Right hindlimb (tissue), 1 donor: ENCODE data around the gene CCDC195.
A peak's percentile ranks its signal among the peaks of the same experiment; 100 is the strongest.

ENCODE experiments used
- DNase-seq: peaks from one replicate; pipeline ENCODE4 v3.0.0-alpha.2; 2018

CCDC195 gene, protein sequence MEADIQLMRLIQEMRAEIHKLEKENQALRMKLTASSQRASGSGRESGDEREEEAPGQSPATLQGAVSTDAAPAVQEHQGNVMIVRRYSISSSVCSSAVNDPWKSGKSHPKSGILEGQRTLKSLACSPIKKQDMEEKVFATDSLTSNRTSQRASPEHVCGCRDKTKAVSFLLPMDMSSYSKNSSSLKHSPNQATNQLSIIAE

DNA sequence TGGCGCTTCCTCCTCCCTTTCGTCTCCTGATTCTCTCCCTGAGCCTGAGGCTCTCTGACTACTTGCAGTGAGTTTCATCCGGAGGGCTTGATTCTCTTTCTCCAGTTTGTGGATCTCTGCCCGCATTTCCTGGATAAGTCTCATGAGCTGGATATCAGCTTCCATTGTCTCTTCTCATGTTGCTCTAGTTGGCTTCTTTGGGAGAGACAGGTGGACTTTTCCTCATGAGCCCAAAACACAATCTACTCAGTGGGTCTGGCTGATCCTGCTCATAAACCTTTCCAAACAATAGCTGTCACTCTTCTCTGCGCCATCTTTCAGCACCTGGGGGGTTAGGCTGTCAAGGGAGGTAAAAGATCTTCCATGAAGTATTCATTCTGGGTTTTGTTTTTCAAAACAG, at the start of gene CCDC195:
Gene CCDC195 (minus strand): TSS at position 165 of the 400 bp plus-strand sequence. CDS start 0 bp downstream, at position 165.
- no peak for DNase-seq

DNA sequence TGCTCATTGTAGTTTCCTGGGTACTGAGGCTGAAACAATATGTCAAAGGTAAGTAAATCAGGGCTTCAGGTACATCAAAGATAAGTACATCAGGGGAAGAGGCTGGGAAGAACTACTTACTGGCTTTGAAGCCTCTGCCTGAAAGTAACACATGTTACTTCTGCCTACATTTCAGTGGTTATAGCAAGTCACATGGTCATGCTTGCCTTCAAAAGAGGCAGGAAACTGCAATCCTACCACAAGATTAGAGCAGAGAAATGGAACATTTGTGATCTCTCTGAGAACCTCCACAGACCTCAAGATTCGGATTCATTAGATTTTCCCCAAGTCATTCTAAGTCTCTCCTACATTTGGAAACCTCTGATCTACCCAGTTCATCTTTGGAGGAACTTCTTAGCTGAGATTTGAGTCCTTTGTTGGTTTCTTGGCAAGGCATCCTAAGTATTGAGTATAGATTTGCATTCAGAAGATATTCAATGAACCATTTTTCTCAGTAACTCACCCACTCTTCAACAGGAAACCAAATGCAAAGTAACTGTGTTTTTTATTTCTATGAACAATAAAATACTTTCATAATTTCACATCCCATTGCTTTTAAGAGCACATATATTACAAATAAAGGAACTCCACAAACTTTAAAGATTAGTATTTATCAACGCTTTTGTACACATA, 48.5 kb upstream of the CCDC195 start:
- DNase-seq = no peak

DNA sequence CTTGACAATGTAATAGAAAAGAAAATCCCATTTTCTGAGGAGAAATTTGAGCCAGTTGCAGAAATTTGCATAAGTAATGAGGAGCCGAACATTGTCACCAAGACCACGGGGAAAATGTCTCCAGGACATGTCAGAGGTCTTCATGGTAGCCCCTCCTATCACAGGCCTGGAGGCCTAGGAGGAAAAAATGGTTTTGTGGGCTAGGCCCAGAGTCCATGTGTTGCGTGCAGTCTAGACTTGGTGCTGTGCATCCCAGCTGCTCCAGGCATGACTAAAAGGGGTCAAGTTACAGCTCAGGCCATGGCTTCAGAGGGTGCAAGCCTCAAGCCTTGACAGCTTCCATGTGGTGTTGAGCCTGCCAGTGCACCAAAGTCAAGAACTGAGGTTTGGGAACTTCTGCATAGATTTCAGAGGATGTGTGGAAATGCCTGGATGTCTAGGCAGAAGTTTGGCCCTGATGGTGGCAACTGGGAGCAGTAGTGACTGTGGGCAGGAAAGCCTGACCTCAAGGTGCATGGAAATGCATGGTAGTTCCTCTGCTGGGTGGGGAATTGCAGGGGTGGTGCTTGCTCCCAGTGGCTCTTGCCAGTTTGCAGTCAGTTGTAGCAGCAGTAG, 41.9 kb upstream of the CCDC195 start:
- DNase-seq = no peak

DNA sequence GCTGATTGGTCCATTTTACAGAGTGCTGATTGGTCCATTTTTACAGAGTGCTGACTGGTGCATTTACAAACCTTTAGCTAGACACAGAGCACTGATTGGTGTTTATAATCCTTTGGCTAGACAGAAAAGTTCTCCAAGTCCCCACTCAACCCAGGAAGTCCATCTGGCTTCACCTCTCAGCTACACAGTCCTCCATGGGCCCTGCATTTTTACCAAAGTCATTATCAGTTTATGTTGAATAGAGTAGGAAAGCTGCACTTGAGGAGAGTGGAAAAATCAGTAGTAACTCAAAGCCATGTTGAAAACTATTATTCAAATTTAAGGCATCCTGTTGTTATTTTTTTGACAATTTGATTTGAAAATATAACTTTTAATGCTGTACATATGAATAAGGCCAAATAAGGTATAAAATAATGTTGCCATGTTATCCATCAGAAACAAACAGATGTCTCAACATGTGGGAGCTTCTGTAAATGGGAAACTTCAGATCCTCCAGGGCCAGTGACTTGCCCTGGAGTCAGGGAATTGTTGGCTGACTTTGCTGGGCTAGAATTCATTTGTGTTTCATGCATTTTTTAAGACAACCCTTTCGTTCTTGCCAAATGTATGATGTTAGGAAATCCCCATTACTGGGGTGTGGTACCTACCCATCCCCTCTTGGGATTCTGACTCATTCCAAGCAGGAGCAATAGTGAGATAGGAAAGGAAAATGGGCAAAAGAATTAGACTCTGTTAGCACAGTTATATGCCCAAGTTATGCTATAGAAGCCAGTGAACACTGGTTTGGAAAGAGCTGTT, 37.8 kb upstream of the CCDC195 start:
- no peak for DNase-seq

DNA sequence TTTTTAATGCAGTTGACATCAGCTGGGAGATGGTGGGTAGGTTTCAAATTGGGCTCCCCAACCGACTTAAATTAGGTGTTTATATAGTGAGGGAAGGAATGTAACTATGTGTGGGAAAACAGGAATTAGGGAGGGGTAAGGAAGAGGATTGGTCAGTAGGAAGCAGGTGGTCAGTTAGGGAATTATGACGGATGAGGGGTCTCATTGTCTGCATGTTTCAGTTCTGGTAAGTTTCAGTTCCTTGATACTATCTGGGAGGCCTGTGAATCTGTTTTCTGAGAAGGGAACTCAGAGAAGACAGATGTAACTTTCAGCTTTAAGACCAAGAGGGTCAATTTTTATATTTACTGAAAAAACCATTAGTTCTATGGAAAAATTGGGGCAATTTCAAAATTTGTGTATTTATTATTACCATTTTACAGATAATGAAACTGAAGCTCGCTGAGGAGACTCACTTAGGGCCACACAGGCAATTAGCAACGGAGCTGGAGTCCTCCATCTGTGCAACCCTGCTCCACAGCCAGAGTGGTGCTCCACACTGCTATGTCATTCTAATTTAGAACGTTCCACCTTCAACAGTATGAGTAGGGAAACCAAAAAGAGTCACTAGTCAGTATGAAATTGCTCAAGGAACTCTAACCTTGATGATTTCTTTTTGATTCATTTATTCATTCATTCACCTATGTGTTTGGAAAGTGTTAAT, 36.0 kb upstream of the CCDC195 start:
- no peak for DNase-seq

DNA sequence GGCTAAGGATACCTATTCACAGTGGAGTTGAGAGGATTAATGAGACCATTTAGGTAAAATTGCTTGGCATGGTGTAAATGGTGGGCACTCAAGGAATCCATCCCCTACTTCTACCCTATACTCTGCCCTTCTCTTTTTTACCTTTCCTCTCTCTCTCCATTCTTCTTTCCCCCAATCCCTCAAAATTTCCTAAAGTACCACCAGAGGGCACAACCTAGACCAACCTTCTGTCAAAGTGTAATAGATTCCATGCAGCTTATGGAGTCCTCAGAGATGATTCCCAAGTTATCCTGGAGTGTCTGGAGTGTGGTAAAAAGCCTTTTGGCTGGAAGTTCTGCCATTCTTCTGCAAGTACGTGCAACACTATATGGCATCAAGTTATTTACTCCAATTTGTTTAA, 33.0 kb upstream of the CCDC195 start:
- no peak for DNase-seq

DNA sequence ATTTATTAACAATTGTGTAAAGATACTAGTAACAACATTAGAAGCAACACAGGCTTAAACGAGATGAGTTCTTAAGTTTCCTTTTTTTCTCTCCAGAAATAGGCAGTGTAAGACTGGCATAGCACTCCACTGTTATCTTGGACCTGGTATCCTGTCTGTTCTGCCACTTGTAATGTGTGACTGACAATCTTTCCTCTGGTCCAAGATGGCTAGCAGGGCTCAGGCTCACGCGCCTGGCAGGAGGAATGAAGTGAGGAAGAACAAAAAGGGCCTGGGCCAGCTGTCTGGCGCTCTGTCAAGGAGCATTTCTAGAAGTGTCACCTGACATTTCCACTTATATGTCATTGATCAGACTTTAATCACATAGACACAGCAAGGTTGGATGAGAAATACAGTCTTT, 31.6 kb upstream of the CCDC195 start:
- DNase-seq = no peak

DNA sequence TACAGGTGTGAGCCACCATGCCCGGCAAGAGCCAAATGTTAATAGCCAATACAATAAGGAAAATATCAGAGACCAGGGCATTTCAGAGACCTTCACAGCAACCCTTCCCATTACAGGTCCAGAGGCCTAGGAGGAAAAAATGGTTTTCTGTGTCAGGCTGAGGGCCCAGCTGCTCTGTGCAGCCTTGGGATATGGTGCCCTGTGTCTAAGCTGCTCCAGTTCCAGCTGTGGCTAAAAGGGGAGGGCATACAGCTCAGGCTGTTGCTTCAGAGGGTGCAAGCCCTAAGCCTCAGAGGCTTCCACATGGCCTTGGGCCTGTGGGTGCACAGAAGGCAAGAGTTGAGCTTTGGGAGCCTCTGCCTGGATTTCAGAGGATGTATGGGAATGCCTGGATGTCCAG, 20.1 kb upstream of the CCDC195 start:
- no peak for DNase-seq

DNA sequence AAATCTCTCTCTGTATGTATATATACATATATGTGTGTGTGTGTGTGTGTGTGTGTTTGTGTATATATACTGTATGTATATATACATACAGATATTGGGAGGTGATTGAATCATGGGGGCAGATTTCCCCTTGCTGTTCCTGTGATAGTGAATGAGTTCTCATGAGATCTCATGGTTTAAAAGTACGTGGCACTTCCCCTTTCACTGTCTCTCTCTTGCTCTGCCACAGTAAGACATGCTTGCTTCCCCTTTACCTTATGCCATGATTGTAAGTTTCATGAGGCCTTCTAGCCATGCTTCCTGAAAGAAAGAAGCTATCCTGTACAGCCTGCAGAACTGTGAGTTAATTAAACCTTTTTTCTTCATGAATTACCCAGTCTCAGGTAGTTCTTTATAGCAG, 18.8 kb upstream of the CCDC195 start:
- DNase-seq = no peak

DNA sequence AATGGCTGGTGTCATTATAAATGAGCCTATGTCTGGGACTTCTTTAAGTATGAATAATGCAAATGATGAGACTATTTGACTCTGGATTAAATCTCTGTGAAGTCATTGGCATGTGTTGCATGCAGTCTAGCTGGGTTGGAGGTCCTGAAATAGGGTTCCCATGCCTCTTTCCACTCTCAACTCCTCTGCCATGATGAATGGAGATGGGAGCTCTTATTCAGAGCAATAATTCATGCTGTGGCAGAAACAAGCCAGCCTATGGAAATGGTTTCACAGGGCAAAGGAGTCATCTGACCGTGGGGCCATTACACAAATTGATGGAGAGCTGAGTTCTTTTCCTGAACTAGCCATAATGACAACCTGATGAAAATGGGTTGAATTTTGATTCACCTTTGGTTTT, 15.5 kb upstream of the CCDC195 start:
- DNase-seq = no peak

DNA sequence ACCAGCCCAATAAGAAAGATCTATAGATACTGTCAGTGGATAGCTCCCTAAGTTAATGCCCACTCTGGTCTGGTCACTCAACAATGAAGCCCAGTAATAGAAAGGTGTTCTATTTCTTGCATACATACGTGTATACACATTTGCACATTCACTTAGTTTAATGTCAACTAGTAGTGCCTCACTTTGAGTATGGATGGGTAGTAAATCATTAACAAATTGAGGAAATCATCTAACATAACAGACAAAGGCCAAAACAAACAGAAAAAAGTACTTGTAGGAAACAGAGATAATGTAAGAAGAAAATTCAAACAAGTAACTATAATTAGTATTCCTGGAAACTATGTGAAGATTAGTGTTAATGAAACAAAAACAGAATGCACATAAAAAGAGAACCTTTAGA, 13.3 kb upstream of the CCDC195 start:
- no peak for DNase-seq

DNA sequence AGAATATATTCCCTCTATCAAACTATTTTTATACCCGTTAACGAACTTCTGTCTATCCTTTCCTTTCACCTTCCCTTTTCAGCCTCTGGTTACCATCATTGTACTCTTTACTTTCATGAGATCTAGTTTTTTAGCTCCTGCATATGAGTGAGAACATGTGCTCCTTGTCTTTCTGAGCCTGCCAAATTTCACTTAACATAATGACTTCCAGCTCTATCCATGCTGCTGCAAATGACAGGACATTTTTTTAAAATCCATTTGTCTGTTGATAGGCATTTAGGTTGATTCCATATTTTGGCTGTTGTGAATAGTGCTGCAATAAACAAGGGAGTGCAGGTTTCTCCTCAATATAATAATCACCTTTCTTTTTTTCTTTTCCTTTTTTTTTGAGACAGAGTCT, 8.2 kb upstream of the CCDC195 start:
- DNase-seq = no peak

DNA sequence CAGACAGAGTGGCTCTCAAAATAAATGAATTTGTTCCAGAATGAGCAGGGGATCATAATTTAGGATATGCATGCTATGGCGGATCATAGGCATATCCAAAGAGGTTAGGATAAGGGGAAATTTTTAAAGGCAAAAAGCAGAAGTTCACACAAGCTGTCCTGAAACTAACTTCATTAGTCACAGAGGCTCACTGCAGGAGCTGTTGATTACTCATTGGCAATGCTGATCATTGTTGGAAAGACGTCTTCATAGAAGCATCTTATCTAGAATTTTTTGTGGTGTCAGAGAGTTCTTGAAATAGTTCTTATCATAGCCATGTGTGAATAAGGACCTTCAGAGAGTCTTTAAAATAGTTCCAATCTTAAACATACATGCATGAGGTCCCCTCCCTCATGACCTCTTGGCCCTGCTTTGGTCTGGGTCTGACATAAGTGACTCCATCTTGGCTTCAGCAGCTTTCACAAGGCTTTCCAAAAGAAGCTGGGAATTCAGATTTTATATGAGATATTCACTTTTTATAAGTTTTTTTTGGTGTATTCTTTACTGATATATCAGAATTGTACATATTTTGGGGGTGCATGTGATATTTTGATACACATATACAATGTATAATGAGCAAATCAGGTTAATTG, 7.5 kb upstream of the CCDC195 start:
- no peak for DNase-seq

DNA sequence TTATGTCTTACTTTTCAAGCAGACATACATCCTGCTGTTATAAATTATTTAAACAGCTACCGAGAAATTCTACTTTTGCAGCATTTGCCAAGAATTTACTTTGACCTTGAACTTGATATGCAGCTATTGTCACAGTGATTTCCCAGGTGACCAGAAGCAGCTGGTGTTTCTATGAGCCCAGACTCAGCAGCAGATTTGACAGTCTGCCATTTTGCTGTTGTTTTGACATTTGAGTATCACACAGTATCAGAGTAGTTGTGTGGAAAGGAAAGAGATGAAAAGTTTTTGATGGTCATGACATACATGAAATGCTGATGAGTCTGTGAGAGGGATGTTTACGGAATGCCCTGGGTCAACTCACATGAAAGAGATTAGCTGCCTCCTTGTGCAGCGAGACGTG, 6.6 kb upstream of the CCDC195 start:
- DNase-seq = no peak

DNA sequence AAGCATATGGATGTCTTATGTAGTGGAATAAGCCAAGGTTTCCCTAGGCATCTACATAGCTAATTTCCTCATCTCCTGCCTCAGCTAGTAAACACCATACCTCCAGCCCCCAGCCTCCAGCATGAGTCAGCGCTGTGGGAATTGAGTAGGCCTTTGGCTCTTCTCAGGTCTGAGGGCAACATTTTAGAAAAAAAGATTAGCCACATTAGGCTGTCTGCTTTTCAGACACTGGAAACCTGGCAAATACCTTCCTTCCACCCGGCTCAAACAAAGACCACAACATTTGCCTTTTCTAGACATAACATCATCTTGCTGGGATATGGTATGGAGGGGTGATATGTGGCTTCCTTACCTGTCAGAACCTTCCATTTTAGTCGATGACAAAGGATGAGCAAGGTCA, 6.1 kb upstream of the CCDC195 start:
- DNase-seq = no peak

DNA sequence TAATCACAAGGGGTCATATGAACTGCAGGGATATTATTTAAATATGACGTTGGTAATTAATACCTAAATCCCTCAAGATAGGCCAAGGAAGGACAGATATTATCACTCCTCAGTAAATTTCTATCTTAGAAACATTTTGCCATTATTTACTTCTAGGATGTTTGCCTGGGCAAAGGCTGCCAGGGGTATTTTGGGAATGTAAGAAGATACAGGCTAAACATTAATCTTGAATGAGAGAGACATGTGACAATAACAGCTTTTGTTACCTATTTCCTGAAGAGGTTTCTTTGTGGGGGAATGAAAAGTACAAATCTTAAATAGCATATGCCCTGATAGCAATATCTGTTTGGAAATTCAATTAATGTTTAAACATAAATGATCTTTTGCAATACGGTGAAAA, 756 bp upstream of the CCDC195 start:
- no peak for DNase-seq

DNA sequence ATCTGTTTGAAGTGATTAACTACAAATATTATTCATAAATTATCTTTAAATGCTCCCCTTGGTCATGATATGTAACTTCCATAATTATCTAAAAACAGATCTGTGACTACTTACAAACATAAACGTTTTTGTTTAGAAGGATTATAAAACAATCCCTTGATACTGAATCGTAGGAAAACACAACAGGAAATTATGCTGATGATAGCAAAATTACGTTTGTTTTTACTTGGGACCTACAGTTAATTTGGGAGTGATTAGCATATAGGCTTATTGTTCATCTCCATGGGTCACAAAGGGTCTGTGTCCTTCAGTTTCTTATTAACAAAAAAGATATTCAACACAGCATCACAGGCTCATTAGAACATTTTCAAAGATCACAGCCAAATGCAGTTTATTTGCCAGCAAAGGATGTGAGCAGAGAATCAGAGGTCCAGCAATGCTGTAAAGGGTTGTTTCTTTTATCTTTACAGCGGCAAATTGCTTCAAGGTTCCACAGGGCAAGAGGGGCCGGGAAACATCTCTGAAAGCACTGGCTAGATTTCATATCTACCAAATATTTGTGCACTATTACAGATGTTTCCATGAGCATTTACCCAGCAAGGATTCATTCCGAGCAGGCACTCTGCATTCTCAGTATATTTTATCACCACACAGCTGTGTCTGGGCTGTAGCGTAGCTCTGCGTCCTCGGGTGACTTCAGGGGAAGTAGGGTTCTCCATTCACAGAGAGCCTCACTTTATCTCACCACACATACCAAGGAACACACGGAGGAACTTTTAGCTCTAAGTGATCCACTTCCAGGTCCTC, 4.1 kb downstream of the CCDC195 start:
- DNase-seq = peak; percentile 34

DNA sequence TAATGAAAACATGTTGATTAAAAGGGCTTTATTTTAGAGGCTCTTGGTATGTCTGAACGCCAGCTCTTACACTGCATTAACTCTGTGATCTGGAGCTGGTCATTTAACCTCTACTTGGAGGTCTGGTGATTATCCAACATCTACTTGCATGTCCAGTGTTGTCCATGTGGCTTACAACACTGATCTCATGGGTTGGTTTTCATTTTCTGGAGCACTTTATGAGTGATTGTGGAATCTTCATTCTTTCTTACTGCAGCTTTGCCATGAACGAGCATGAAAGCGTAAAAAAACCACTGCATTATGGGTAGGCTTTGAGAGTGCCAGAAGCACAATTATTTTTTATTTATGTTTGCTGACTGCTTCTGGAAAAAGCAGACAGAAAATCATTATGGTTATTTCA, 4.8 kb downstream of the CCDC195 start:
- DNase-seq = no peak

DNA sequence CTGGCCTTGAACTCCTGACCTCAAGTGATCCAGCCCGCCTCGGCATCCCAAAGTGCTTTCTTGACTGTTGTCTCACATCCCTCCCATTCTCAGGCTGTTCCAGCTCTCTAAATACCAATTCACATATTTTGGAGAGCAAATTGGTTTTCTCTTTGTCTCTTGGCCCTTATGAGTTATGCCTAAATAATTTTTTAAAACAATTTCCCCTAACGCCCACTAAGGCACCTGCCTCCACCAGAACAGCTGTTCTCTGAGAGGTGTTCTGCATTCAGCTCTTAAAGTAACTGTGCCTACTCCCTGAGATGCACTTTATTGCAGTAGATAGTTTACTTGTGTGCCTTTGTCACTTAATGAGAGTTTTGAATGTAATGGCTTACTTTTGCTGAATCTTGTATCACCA, 6.9 kb downstream of the CCDC195 start:
- no peak for DNase-seq

DNA sequence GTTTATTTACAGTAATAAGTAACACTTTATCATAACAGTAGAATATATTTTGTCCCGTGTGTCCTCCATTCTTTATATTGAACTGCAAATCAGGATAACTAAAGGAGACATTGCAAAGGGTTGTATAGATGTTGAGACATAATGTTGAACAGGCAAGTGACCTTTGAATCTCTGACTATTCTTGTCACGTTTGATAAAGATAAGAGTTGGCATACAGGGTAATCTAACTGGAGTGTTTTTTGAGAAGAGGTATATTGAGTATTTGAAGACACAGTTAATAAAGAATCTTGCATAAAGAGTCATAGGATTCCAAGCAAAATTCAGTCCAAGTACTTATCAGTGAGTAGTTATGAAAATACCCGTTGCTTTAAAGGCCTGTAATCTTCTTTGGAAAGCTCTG, 21.7 kb downstream of the CCDC195 start:
- no peak for DNase-seq

DNA sequence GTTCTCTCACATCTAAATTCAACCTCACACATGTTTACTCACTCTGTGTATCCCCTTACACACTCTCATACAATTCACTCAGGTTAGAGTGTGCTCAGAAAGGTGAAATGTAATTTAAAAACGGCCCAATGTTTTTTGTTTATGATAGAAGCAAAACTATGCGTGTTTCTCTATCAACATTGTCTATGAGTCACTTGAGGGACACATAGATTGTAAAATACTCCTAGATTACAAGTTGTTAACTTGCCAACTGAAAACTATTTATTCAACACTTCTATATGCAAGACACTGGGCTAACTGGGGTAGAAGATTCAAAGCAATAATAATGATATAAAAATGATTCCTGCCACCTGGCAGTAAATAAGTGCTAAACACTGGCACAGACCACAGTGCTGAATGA, 24.6 kb downstream of the CCDC195 start:
- DNase-seq = no peak

DNA sequence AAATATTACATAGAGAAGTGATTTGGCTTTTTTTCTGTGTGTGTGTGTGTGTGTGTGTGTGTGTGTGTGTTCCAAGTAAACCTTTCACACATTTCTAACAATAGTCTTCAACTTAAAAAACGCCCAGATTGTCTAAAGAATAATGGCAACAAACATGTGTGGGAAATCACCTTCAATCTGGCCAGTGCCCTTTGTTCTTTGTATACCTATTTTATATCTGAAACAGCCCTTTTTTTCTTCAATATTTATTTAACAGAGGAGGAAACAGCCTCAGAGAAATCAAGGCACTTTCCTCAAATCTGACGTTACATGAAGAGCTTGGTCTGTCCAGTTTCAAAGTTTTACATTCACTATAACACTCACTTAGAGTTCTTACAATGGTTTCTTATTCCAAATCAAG, 25.3 kb downstream of the CCDC195 start:
- no peak for DNase-seq
